Urothelium cell line (cell line): ENCODE data around the gene ZNF365.
"Not testable (repeated sequence)": the region's sequence is repeated elsewhere in the genome, so short reads cannot be mapped to it uniquely, and the experiment has no call there.

Source experiments
- DNase-seq: peaks from one replicate; pipeline ENCODE4 v3.0.0; 2011; ENCODE audit warnings: low spot score, mixed read lengths
- FAIRE-seq: peaks from 2 replicates; lab custom pipeline; 2011; peaks lifted over from hg19 to GRCh38; lab: Jason Lieb, UNC

ZNF365 gene

GRCh38 chr10:62376071-62377025 lies 2.2 kb downstream of the ZNF365 start:
- no peak for FAIRE-seq
- DNase-seq: no peak

GRCh38 chr10:62377026-62377415 lies 2.9 kb downstream of the ZNF365 start:
- FAIRE-seq (no peak), DNase-seq (no peak)

GRCh38 chr10:62377966-62378365 lies 3.8 kb downstream of the ZNF365 start:
- FAIRE-seq: no peak

GRCh38 chr10:62378877-62379276 lies 4.7 kb downstream of the ZNF365 start:
- not testable (repeated sequence) for DNase-seq, FAIRE-seq

More at GRCh38 chr10:62377966-62378365, 3.8 kb downstream of the ZNF365 start:
- DNase-seq: no peak

GRCh38 chr10:62379394-62379793 lies 5.2 kb downstream of the ZNF365 start:
- no peak for DNase-seq
- no peak for FAIRE-seq

- DNase-seq: peak; percentile 69
- no peak for FAIRE-seq
These were observed 5.8 kb downstream of the ZNF365 start for GRCh38 chr10:62380016-62380415.

GRCh38 chr10:62381385-62382102 lies 7.4 kb downstream of the ZNF365 start:
- no peak for FAIRE-seq
- DNase-seq: no peak

GRCh38 chr10:62382831-62383230 lies 8.7 kb downstream of the ZNF365 start:
- no peak for FAIRE-seq
- no peak for DNase-seq

GRCh38 chr10:62384057-62384446 lies 9.9 kb downstream of the ZNF365 start:
- FAIRE-seq (no peak), DNase-seq (peak; percentile 73)

- no peak for FAIRE-seq
- no peak for DNase-seq
These were observed 10.4 kb downstream of the ZNF365 start for GRCh38 chr10:62384447-62385081.

- no peak for DNase-seq
- FAIRE-seq: no peak
These were observed 12.5 kb downstream of the ZNF365 start for GRCh38 chr10:62386356-62387320.

- DNase-seq: no peak
- FAIRE-seq: no peak
These were observed 14.2 kb downstream of the ZNF365 start for GRCh38 chr10:62388328-62388727.

GRCh38 chr10:62390497-62391176 lies 16.5 kb downstream of the ZNF365 start:
- FAIRE-seq: peak; percentile 46

GRCh38 chr10:62393237-62393636 lies 19.1 kb downstream of the ZNF365 start:
- DNase-seq (no peak), FAIRE-seq (peak; percentile 71)

More at GRCh38 chr10:62390497-62391176, 16.5 kb downstream of the ZNF365 start:
- no peak for DNase-seq

- DNase-seq: no peak
- FAIRE-seq: no peak
These were observed 20.4 kb downstream of the ZNF365 start for GRCh38 chr10:62394556-62395018.

GRCh38 chr10:62395892-62396291 lies 21.7 kb downstream of the ZNF365 start:
- DNase-seq: no peak
- no peak for FAIRE-seq

- no peak for FAIRE-seq
- no peak for DNase-seq
These were observed 22.7 kb downstream of the ZNF365 start for GRCh38 chr10:62396864-62397263.

- DNase-seq (no peak), FAIRE-seq (no peak)
These were observed 25.0 kb downstream of the ZNF365 start for GRCh38 chr10:62399211-62399610.

GRCh38 chr10:62402508-62402907 lies 28.3 kb downstream of the ZNF365 start:
- DNase-seq: no peak
- FAIRE-seq: no peak
